Epithelial cell of proximal tubule (primary cell): ENCODE measurements around the gene TM7SF2. TPM values are rescaled to one million over a fixed set of nuclear protein-coding genes. Genes with fewer than 3 reads are reported as not detected.

Experiments used
- DNase-seq: peaks from one replicate; pipeline ENCODE4 v3.0.0-alpha.2; 2011; ENCODE audit warnings: low read depth
- H3K4me3 ChIP-seq: 2 replicates; pipeline ENCODE4 v1.5.1; 2011; ENCODE audit warnings: low read depth, mild to moderate bottlenecking, low read length
- CTCF ChIP-seq: conservative IDR thresholded peaks from 2 replicates; pipeline ENCODE4 v1.5.1; 2012; ENCODE audit warnings: low read depth, mild to moderate bottlenecking, low read length
- total RNA-seq: library from RNA; depleted of rRNA; stranded (reverse); fragments of >200 nt; gene quantifications from 2 replicates; pipeline ENCODE4 v1.2.3, GENCODE V29; 2015

Gene TM7SF2
- total RNA-seq, 1 donor from 2014 or later = 52.5 TPM

- no peak overlapping the region for H3K4me3 ChIP-seq
- no peak for DNase-seq
- TF ChIP-seq CTCF = no peak
Observed at GRCh38 chr11:65109231-65110198, 2.2 kb upstream of the TM7SF2 start.

GRCh38 chr11:65110354-65110861 is 1.3 kb upstream of the TM7SF2 start:
- H3K4me3 ChIP-seq = peak overlapping the region; percentile 26
- TF ChIP-seq CTCF = peak; percentile 97
- no peak for DNase-seq

GRCh38 chr11:65111159-65111743 is 421 bp upstream of the TM7SF2 start:
- H3K4me3 ChIP-seq = no peak overlapping the region
- DNase-seq = no peak
- no peak for TF ChIP-seq CTCF

GRCh38 chr11:65112546-65113360 is 1.1 kb downstream of the TM7SF2 start:
- peak overlapping the region; percentile 82 for H3K4me3 ChIP-seq
- peak; percentile 81 for TF ChIP-seq CTCF
- DNase-seq = no peak

GRCh38 chr11:65113361-65113756 is 1.7 kb downstream of the TM7SF2 start:
- peak overlapping the region; percentile 82 for H3K4me3 ChIP-seq
- DNase-seq = no peak
- TF ChIP-seq CTCF = no peak

- TF ChIP-seq CTCF = no peak
- DNase-seq = no peak
- no peak overlapping the region for H3K4me3 ChIP-seq
Observed at GRCh38 chr11:65113839-65114238, 2.2 kb downstream of the TM7SF2 start.
